Esophagus muscularis mucosa (tissue), 4 donors: ENCODE measurements around the gene MYH1. TPM values are rescaled to one million over a fixed set of nuclear protein-coding genes. Genes with fewer than 3 reads are reported as not detected.

ENCODE experiments used
- DNase-seq: peaks from one replicate; pipeline ENCODE4 v3.0.0-alpha.2; 2017; ENCODE audit errors: extremely low spot score
- H3K27ac ChIP-seq, 4 donors: fragments of 200-600 bp; sonication (generic); replicated peaks in 1 of 4; 1 replicate in 3 of 4; 2 replicates in 1 of 4; pipeline ENCODE4 v1.5.1; 2016 to 2019; ENCODE audit warnings: mild to moderate bottlenecking in 1 of 4
- H3K27me3 ChIP-seq, 4 donors: fragments of 200-600 bp; sonication (generic); one replicate each; pipeline versions ENCODE4 v1.5.1 to v1.6.0; 2016 to 2019
- H3K36me3 ChIP-seq, 4 donors: fragments of 200-600 bp; sonication (generic); one replicate each; pipeline ENCODE4 v1.5.1; 2016 to 2019
- H3K4me1 ChIP-seq, 4 donors: fragments of 200-600 bp; sonication (generic); one replicate each; pipeline ENCODE4 v1.5.1; 2016 to 2019
- H3K4me3 ChIP-seq, 4 donors: fragments of 200-600 bp; sonication (generic); 1 replicate in 2 of 4; 2 replicates in 2 of 4; pipeline ENCODE4 v1.5.1; 2016 to 2019; ENCODE audit warnings: mild to moderate bottlenecking in 4 of 4, moderate library complexity in 1 of 4
- H3K9me3 ChIP-seq, 4 donors: fragments of 200-600 bp; sonication (generic); 1 replicate in 3 of 4; 2 replicates in 1 of 4; pipeline ENCODE4 v1.5.1; 2016 to 2019
- EP300 ChIP-seq: sonication (generic); formaldehyde crosslinking; IDR thresholded peaks from one replicate; pipeline ENCODE4 v1.6.1; 2017; ENCODE audit warnings: antibody characterized with exemption
- POLR2A ChIP-seq: fragments of 450-650 bp; IDR thresholded peaks from one replicate; pipeline ENCODE4 v1.6.1; 2017; ENCODE audit warnings: antibody characterized with exemption, moderate library complexity, mild to moderate bottlenecking, low read depth
- POLR2AphosphoS5 ChIP-seq, 2 donors: sonication (generic); formaldehyde crosslinking; IDR thresholded peaks; one replicate each; pipeline ENCODE4 v1.6.1; 2017; ENCODE audit warnings: antibody characterized with exemption in 2 of 2
- WGBS: methylation state at CpG from one replicate; pipeline ENCODE4 v1.1.5; 2018; 5-methylcytosine and 5-hydroxymethylcytosine counted together
- intact Hi-C: fragments of 100-400 bp; cut with DNase I; formaldehyde crosslinking; loops from one replicate; pipeline ENCODE4 v1.15.1; 2023
- total RNA-seq, 4 donors: library from RNA; depleted of rRNA; stranded (reverse); fragments of >200 nt; gene quantifications; one replicate each; pipeline versions ENCODE4 v1.1.0 to v1.2.1, GENCODE V29; 2016
- TF ChIP-seq, protein P1 (sequence below), 3 experiments: fragments of 200-600 bp in 2 of 3; fragments of 450-650 bp in 1 of 3; sonication (generic) in 2 of 3; IDR thresholded peaks; one replicate each; pipeline ENCODE4 v1.5.1; 2017 to 2019; ENCODE audit warnings: antibody characterized with exemption in 3 of 3, mild to moderate bottlenecking in 2 of 3, moderate library complexity in 1 of 3

Gene MYH1
- total RNA-seq, 4 donors from 2014 or later = 0.13 TPM; not detected in 3

DNA sequence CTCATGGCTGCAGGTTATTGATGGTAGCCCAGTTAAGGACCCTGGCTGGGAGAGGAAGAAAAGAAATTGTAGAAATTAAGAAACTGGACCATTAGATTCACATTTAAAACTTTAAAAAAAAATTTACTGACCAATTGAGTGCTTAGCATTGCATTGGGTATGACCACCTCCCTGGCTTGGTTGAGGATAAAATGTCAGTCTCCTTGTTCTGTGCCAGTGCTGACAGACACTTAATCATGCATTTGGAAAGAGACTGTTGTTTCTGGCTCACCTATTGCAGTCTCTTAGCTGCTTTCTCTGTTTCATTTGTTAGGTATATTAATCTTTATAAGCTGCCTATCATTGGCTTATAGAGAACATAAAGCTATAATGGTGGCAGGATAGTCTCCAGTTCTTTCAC is 1.7 kb downstream of the MYH1 start:
- Histone ChIP-seq H3K36me3 (no peaks in the 10 kb centered on the region), H3K27me3 (no peaks in the 10 kb centered on the region), H3K4me3 (no peak overlapping the region), H3K27ac (no peak overlapping the region), H3K4me1 (no peaks in the 10 kb centered on the region), H3K9me3 (no peaks in the 10 kb centered on the region)
- DNase-seq = no peak
- intact Hi-C loops = no loop called here
- TF ChIP-seq, protein P1, sequence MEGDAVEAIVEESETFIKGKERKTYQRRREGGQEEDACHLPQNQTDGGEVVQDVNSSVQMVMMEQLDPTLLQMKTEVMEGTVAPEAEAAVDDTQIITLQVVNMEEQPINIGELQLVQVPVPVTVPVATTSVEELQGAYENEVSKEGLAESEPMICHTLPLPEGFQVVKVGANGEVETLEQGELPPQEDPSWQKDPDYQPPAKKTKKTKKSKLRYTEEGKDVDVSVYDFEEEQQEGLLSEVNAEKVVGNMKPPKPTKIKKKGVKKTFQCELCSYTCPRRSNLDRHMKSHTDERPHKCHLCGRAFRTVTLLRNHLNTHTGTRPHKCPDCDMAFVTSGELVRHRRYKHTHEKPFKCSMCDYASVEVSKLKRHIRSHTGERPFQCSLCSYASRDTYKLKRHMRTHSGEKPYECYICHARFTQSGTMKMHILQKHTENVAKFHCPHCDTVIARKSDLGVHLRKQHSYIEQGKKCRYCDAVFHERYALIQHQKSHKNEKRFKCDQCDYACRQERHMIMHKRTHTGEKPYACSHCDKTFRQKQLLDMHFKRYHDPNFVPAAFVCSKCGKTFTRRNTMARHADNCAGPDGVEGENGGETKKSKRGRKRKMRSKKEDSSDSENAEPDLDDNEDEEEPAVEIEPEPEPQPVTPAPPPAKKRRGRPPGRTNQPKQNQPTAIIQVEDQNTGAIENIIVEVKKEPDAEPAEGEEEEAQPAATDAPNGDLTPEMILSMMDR (IDR thresholded peaks at IDR 0.05) = no peak
- TF ChIP-seq POLR2AphosphoS5 (IDR thresholded peaks at IDR 0.05) = no peak
- TF ChIP-seq EP300 = no peak
- TF ChIP-seq POLR2A = no peak

DNA sequence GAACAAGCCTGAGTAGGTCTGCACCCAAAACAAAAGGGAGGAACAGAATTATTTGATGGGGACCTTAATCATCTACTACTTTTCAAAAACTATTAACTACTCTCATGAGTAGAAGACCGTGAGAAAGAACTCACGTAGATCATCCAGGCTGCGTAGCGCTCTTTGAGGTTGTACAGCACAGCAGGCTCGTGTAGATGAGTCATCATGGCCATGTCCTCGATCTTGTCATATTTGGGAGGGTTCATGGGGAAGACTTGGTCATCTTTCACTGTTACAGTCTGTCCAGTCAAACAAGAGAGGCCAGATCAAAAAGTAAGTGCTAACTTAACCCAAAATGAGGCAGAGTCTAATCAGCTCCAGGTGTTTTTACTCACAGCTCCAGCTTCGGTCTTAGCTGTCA is 2.3 kb downstream of the MYH1 start:
- intact Hi-C loops = no loop called here
- Histone ChIP-seq H3K27me3 (no peaks in the 10 kb centered on the region), H3K9me3 (no peaks in the 10 kb centered on the region), H3K4me3 (no peak overlapping the region), H3K36me3 (no peaks in the 10 kb centered on the region), H3K4me1 (no peaks in the 10 kb centered on the region), H3K27ac (no peak overlapping the region)
- 83% methylated on average over 7 of the region's 7 CpGs for WGBS
- TF ChIP-seq, protein P1 (IDR thresholded peaks at IDR 0.05) = no peak
- TF ChIP-seq EP300 (no peak), POLR2A (no peak), POLR2AphosphoS5 (IDR thresholded peaks at IDR 0.05) (no peak)
- DNase-seq = no peak

DNA sequence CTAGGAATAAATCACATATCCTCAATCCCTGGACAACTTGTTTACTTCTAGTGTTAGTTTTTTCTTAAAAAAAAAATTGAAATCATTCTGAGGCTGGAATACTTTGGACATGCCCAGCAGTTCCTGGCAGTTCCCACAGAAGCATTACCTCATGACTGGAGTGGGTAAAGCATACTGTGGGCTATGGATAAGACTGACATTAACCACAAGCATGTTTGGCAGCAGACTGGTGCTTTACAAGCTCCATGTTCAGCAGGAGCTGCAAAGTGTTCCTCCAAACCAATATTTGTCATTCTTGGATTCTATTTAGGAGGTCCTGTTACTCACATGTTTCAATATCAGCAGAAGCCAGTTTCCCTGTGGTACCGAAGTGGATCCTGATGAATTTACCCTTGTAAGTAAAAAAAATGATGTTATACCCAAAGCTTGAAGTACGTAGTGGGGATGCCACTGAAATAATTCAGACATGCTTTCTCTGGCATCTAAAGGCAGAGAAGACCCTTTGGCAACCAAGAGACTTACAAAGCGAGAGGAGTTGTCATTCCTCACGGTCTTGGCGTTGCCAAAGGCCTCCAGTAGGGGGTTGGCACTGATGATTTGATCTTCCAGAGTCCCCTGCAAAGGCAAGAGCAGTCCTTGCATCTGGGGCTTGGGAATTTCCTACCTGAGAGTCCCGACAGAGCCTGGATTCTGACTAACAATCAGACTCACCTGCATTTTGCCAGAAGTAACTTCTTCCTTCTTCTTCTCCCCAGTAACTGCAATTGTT is 4.9 kb downstream of the MYH1 start:
- intact Hi-C loops = no loop called here
- DNase-seq = no peak
- WGBS = 49% methylated on average over 6 of the region's 6 CpGs
- TF ChIP-seq EP300 (no peak), POLR2A (no peak), POLR2AphosphoS5 (IDR thresholded peaks at IDR 0.05) (no peak)
- TF ChIP-seq, protein P1 (IDR thresholded peaks at IDR 0.05) = no peak
- H3K9me3 ChIP-seq = no peaks in the 10 kb centered on the region
- no peak overlapping the region for H3K27ac ChIP-seq
- H3K27me3 ChIP-seq = no peaks in the 10 kb centered on the region
- no peaks in the 10 kb centered on the region for H3K4me1 ChIP-seq
- H3K36me3 ChIP-seq = no peaks in the 10 kb centered on the region
- H3K4me3 ChIP-seq = no peak overlapping the region

GRCh38 chr17:10512856-10513255 is 5.5 kb downstream of the MYH1 start:
- intact Hi-C loops = no loop called here
- Histone ChIP-seq H3K9me3 (no peaks in the 10 kb centered on the region), H3K36me3 (no peaks in the 10 kb centered on the region), H3K4me1 (no peaks in the 10 kb centered on the region), H3K4me3 (no peak overlapping the region), H3K27me3 (no peaks in the 10 kb centered on the region), H3K27ac (no peak overlapping the region)
- no peak for TF ChIP-seq EP300
- TF ChIP-seq, protein P1 (IDR thresholded peaks at IDR 0.05) = no peak
- TF ChIP-seq POLR2A = no peak
- TF ChIP-seq POLR2AphosphoS5 (IDR thresholded peaks at IDR 0.05) = no peak
- 70% methylated on average over 2 of the region's 2 CpGs for WGBS
- DNase-seq = no peak

- TF ChIP-seq, protein P1 (IDR thresholded peaks at IDR 0.05) = no peak
- TF ChIP-seq EP300 (no peak), POLR2AphosphoS5 (IDR thresholded peaks at IDR 0.05) (no peak), POLR2A (no peak)
- Histone ChIP-seq H3K4me1 (no peaks in the 10 kb centered on the region), H3K9me3 (no peaks in the 10 kb centered on the region), H3K27me3 (no peaks in the 10 kb centered on the region), H3K27ac (no peak overlapping the region), H3K4me3 (no peak overlapping the region), H3K36me3 (no peaks in the 10 kb centered on the region)
- DNase-seq = no peak
- intact Hi-C loops = no loop called here
- WGBS = 64% methylated on average over 3 of the region's 3 CpGs
These were observed 18.4 kb downstream of the MYH1 start for GRCh38 chr17:10499950-10500349.
